ENCODE measurements around the gene ZDBF2.

DNA sequence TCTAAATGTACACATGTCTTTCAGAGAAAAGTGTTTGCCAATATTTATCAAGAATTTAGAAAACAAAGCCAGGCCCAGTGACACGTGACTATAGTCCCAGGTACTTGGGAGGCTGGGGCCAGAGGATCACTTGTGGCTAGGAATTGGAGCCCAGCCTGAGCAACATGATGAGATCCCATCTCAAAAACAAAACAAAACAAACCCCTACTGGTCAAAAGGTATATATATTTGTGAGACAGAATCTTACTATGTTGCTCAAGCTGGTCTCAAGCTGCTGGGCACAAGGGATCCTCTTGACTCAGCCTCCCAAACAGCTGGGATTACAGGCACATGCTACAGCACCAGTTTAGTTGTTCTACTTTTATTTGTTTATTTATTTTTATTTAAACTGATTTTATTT is 79.2 kb downstream of the ZDBF2 start:
- TF ChIP-seq POLR2A (IDR thresholded peaks at IDR 0.05; ENCODE audit: low read length) (no peak), GATA1 (IDR thresholded peaks at IDR 0.05; ENCODE audit: low read depth, low read length) (no peak)
